ENCODE data around the gene UBA7. TPM values are rescaled to one million over a fixed set of nuclear protein-coding genes. Genes with fewer than 3 reads are reported as not detected.
A peak's percentile ranks its signal among the peaks of the same experiment; 100 is the strongest.

UBA7 gene
- total and polyA plus RNA-seq, 2 experiments from 2014 or later, result 0.14 to 0.50 TPM

GRCh38 chr3:49756036-49756435 is 57.7 kb downstream of the UBA7 start:
- no peak overlapping the region for H3K4me2 ChIP-seq
- no peaks in the 10 kb centered on the region for H3K9me2 ChIP-seq (ENCODE audit: insufficient read depth)
- peaks cover 4% of the 10 kb centered on the region; the same call in 1 of the 3 replicates for H3K4me1 Mint-ChIP-seq
- ATAC-seq (no peak; the same call in 2 of the 3 replicates), DNase-seq (ENCODE audit: low spot score) (peak; percentile 8)
- H3K4me1 ChIP-seq (ENCODE audit: insufficient read depth), result no peaks in the 10 kb centered on the region
- 0 out of 2 replicates have a peak, but pooled peaks cover 5% of the 10 kb centered on the region for H3F3A ChIP-seq (replicated peaks; ENCODE audit: low read depth)
- H2AFZ ChIP-seq, result no peak overlapping the region
- no peak overlapping the region for H3K4me3 ChIP-seq
- TF ChIP-seq JUNB (IDR thresholded peaks at IDR 0.05; ENCODE audit: unreplicated experiment) (no peak), ZNF462 (CRISPR knock-in tag; IDR thresholded peaks at IDR 0.05) (no peak), POLR2AphosphoS5 (IDR thresholded peaks at IDR 0.05; ENCODE audit: low read depth) (no peak), NANOG (IDR thresholded peaks at IDR 0.05; ENCODE audit: borderline replicate concordance) (no peak), EZH2phosphoT487 (IDR thresholded peaks at IDR 0.05; ENCODE audit: unreplicated experiment) (no peak), CREB1 (CRISPR knock-in tag; IDR thresholded peaks at IDR 0.05; ENCODE audit: low read depth) (no peak), REST (IDR thresholded peaks at IDR 0.05; ENCODE audit: unreplicated experiment) (no peak), ETS1 (IDR thresholded peaks at IDR 0.05) (no peak), ZNF331 (CRISPR knock-in tag; IDR thresholded peaks at IDR 0.05; ENCODE audit: low read depth) (no peak), EZH2 (IDR thresholded peaks at IDR 0.05; ENCODE audit: low read depth, unreplicated experiment) (no peak), STAT1 (IDR thresholded peaks at IDR 0.05; ENCODE audit: unreplicated experiment) (no peak)
- H3K27me3 ChIP-seq (ENCODE audit: insufficient read depth), result no peaks in the 10 kb centered on the region
- H3K36me3 Mint-ChIP-seq (ENCODE audit: low read depth), result no peaks in the 10 kb centered on the region
- no peak overlapping the region; the same call in 1 of the 2 replicates for H3K27ac ChIP-seq (ENCODE audit: low read depth)
- H4K20me1 ChIP-seq (replicated peaks; ENCODE audit: insufficient read depth), result peaks cover 36% of the 10 kb centered on the region
- H3K4me3 Mint-ChIP-seq, result no peak overlapping the region
- H3K27ac Mint-ChIP-seq, result no peak overlapping the region
- H3K36me3 ChIP-seq (ENCODE audit: insufficient read depth), result no peaks in the 10 kb centered on the region
- H3K79me2 ChIP-seq (replicated peaks; ENCODE audit: insufficient read depth), result peaks cover 90% of the 10 kb centered on the region
- no peaks in the 10 kb centered on the region for H3K9me3 Mint-ChIP-seq
- H3K27me3 Mint-ChIP-seq (ENCODE audit: insufficient read depth, low read depth, poor library complexity), result no peaks in the 10 kb centered on the region

Measured in GM23338 (cell line).